CD4-positive, alpha-beta memory T cell (primary cell): ENCODE data around the gene TMEM170B. TPM values are rescaled to one million over a fixed set of nuclear protein-coding genes. Genes with fewer than 3 reads are reported as not detected.
A peak's percentile ranks its signal among the peaks of the same experiment; 100 is the strongest.

ENCODE experiments used
- CTCF ChIA-PET: fragments of 350-600 bp; sonication (Branson Sonifier 250); formaldehyde crosslinking; loops from one replicate; lab custom pipeline; 2021; ENCODE audit warnings: inconsistent platforms; ENCODE audit not compliant: partially characterized antibody; lab: Charles Lee
- POLR2A ChIA-PET: fragments of 350-600 bp; sonication (Branson Sonifier 250); formaldehyde crosslinking; loops from one replicate; lab custom pipeline; 2021; ENCODE audit not compliant: partially characterized antibody; lab: Charles Lee
- DNase-seq, 5 donors: peaks; one replicate each; pipeline versions ENCODE4 v3.0.0 to v3.0.0-alpha.2; 2020 to 2022; ENCODE audit warnings: mixed read lengths in 1 of 5
- H3K27ac ChIP-seq: one replicate; pipeline ENCODE4 v1.7.0; 2013; ENCODE audit warnings: low read depth, low read length
- H3K27me3 ChIP-seq: 2 replicates; pipeline ENCODE4 v1.7.0; 2013; ENCODE audit warnings: mild to moderate bottlenecking, low read length, moderate library complexity; ENCODE audit not compliant: insufficient read depth
- H3K36me3 ChIP-seq: 2 replicates; pipeline ENCODE4 v1.7.0; 2013; ENCODE audit warnings: mild to moderate bottlenecking, low read length, moderate library complexity; ENCODE audit not compliant: insufficient read depth
- H3K4me1 ChIP-seq: 2 replicates; pipeline ENCODE4 v1.7.0; 2013; ENCODE audit warnings: mild to moderate bottlenecking, low read length, moderate library complexity; ENCODE audit not compliant: insufficient read depth
- H3K4me3 ChIP-seq, 2 donors: one replicate each; pipeline ENCODE4 v1.7.0; 2013; ENCODE audit warnings: low read length in 2 of 2, mild to moderate bottlenecking in 1 of 2
- H3K9me3 ChIP-seq, 2 donors: one replicate each; pipeline ENCODE4 v1.7.0; 2013; ENCODE audit warnings: low read length in 2 of 2, control low read depth in 1 of 2; ENCODE audit not compliant: control insufficient read depth in 1 of 2
- H3K27ac Mint-ChIP-seq, 7 donors: one replicate each; pipeline ENCODE4 v1.8.0; 2020 to 2021; ENCODE audit warnings: mixed read lengths in 7 of 7, mild to moderate bottlenecking in 6 of 7, inconsistent platforms in 3 of 7, moderate library complexity in 3 of 7
- H3K27me3 Mint-ChIP-seq, 2 donors: one replicate each; pipeline ENCODE4 v1.8.0; 2020 to 2021; ENCODE audit warnings: mixed read lengths in 2 of 2
- H3K36me3 Mint-ChIP-seq, 2 donors: one replicate each; pipeline ENCODE4 v1.8.0; 2020 to 2021; ENCODE audit warnings: mixed read lengths in 2 of 2, inconsistent platforms in 1 of 2, mild to moderate bottlenecking in 1 of 2
- H3K4me1 Mint-ChIP-seq, 4 donors: one replicate each; pipeline ENCODE4 v1.8.0; 2020 to 2021; ENCODE audit warnings: mixed read lengths in 4 of 4, mild to moderate bottlenecking in 1 of 4
- H3K4me3 Mint-ChIP-seq, 8 donors: one replicate each; pipeline ENCODE4 v1.8.0; 2020 to 2021; ENCODE audit warnings: mixed read lengths in 8 of 8, mild to moderate bottlenecking in 7 of 8, moderate library complexity in 6 of 8, inconsistent platforms in 3 of 8
- H3K9me3 Mint-ChIP-seq, 8 donors: one replicate each; pipeline ENCODE4 v1.8.0; 2020 to 2021; ENCODE audit warnings: mixed read lengths in 8 of 8, mild to moderate bottlenecking in 5 of 8, inconsistent platforms in 3 of 8, moderate library complexity in 1 of 8
- intact Hi-C: fragments of 100-400 bp; cut with micrococcal nuclease; formaldehyde crosslinking; loops from one replicate; pipeline ENCODE4 v1.15.1; 2023
- polyA plus RNA-seq, 2 donors: library from polyadenylated mRNA; unstranded; fragments of 300-500 nt; fragmentation: Illumina TruSeq; gene quantifications; one replicate each; pipeline ENCODE4 v1.2.3, GENCODE V29; 2021
- total RNA-seq, 2 experiments: library from RNA; stranded (reverse); gene quantifications; one replicate each; pipeline ENCODE4 v1.2.3, GENCODE V29; 2021

The TMEM170B gene
- total and polyA plus RNA-seq, 4 experiments from 2014 or later: 0.08 to 2.1 (median 1.2) TPM

DNA sequence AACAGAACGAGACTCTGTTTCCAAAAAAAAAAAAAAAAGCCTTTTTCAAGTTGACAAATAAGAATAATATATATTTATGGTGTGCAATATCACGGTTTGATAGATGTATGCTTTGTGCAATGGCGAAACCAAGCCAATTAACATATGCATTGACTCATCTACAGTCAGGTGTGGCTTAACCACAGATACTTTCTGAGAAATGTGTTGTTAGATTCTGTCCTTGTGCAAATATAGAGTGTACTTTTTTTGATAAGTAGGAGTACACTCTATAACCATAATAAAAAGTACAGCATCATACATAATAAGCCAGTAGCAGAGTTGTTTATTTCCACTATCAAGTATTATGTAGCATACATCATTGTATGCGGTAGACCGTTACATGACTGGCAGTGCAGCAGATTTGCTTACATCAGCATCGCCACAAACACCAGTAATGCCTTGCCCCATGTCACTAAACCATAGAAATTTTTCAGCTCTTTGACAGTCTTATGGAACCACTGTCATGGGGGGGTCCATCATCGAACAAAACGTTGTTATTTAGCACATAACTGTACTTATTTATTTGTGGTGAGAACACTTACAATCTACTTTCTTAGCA, 59.2 kb downstream of the TMEM170B start:
- H3K4me3 ChIP-seq: no peak overlapping the region
- CTCF ChIA-PET: interaction anchor here (1.9 kb wide), 1 partner anchor 21 kb away, joined by 4 read pairs; no protein-coding TSS in a partner anchor
- intact Hi-C loops: no loop called here
- no peak for DNase-seq
- no peaks in the 10 kb centered on the region for H3K9me3 ChIP-seq
- Mint-ChIP-seq H3K9me3 (peaks cover 0 to 4% (median 0%) of the 10 kb centered on the region in 8 donors), H3K4me1 (no peaks in the 10 kb centered on the region), H3K36me3 (no peaks in the 10 kb centered on the region), H3K4me3 (no peak overlapping the region), H3K27ac (no peak overlapping the region), H3K27me3 (peaks cover 14 to 19% of the 10 kb centered on the region in 2 donors)
- POLR2A ChIA-PET: no interaction called here
- no peaks in the 10 kb centered on the region for H3K4me1 ChIP-seq
- H3K27me3 ChIP-seq: no peaks in the 10 kb centered on the region
- no peaks in the 10 kb centered on the region for H3K36me3 ChIP-seq
- no peak overlapping the region for H3K27ac ChIP-seq

DNA sequence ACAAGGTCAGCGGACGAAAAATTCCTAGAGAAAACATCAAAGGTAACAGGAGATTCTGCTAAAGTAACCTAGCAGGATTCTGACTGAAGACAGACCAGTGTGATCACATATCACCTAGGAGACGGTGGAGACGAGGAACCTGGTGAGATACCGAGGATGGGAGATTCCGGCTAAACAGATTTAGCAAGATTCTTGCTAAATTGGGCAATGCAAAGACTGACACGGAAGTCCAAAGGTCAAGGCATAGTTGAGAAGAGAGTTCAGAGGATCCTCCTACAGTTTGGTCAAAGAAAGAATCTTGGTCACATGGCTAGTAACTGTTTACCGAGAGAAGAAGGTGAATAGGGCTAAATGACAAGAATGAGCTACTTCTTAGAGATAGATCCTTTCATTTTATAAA, 61.1 kb downstream of the TMEM170B start:
- H3K4me3 ChIP-seq: no peak overlapping the region
- no peaks in the 10 kb centered on the region for H3K36me3 ChIP-seq
- H3K36me3 Mint-ChIP-seq: no peaks in the 10 kb centered on the region
- ChIA-PET POLR2A (no interaction called here), CTCF (no interaction called here)
- H3K4me1 Mint-ChIP-seq: no peaks in the 10 kb centered on the region
- no peak overlapping the region for H3K4me3 Mint-ChIP-seq
- DNase-seq: no peak
- intact Hi-C loops: no loop called here
- H3K27me3 Mint-ChIP-seq: peaks cover 18 to 22% of the 10 kb centered on the region in 2 donors
- H3K9me3 Mint-ChIP-seq: peaks cover 0 to 4% (median 0%) of the 10 kb centered on the region in 8 donors
- H3K27ac Mint-ChIP-seq: no peak overlapping the region
- H3K9me3 ChIP-seq: no peaks in the 10 kb centered on the region
- H3K27ac ChIP-seq: no peak overlapping the region
- H3K4me1 ChIP-seq: no peaks in the 10 kb centered on the region
- H3K27me3 ChIP-seq: no peaks in the 10 kb centered on the region

GRCh38 chr6:11600251-11600650, 62.7 kb downstream of the TMEM170B start:
- Histone ChIP-seq H3K4me3 (no peak overlapping the region), H3K27ac (no peak overlapping the region), H3K36me3 (no peaks in the 10 kb centered on the region), H3K9me3 (no peaks in the 10 kb centered on the region), H3K27me3 (no peaks in the 10 kb centered on the region), H3K4me1 (no peaks in the 10 kb centered on the region)
- ChIA-PET CTCF (no interaction called here), POLR2A (no interaction called here)
- no peak overlapping the region for H3K27ac Mint-ChIP-seq
- no peaks in the 10 kb centered on the region for H3K36me3 Mint-ChIP-seq
- intact Hi-C loops: no loop called here
- H3K4me3 Mint-ChIP-seq: no peak overlapping the region
- H3K4me1 Mint-ChIP-seq: peaks cover 0 to 3% (median 0%) of the 10 kb centered on the region in 4 donors
- H3K9me3 Mint-ChIP-seq: peaks cover 0 to 4% (median 0%) of the 10 kb centered on the region in 8 donors
- peaks cover 12 to 18% of the 10 kb centered on the region in 2 donors for H3K27me3 Mint-ChIP-seq
- no peak for DNase-seq

- Histone ChIP-seq H3K27ac (no peak overlapping the region), H3K36me3 (no peaks in the 10 kb centered on the region), H3K4me1 (no peaks in the 10 kb centered on the region), H3K27me3 (no peaks in the 10 kb centered on the region), H3K4me3 (no peak overlapping the region), H3K9me3 (no peaks in the 10 kb centered on the region)
- DNase-seq: no peak
- CTCF ChIA-PET: no interaction called here
- intact Hi-C loops: no loop called here
- POLR2A ChIA-PET: no interaction called here
- peaks cover 0 to 3% (median 0%) of the 10 kb centered on the region in 4 donors for H3K4me1 Mint-ChIP-seq
- no peak overlapping the region for H3K27ac Mint-ChIP-seq
- peaks cover 21 to 23% of the 10 kb centered on the region in 2 donors for H3K27me3 Mint-ChIP-seq
- H3K9me3 Mint-ChIP-seq: peaks cover 0 to 4% (median 0%) of the 10 kb centered on the region in 8 donors
- no peak overlapping the region for H3K4me3 Mint-ChIP-seq
- no peaks in the 10 kb centered on the region for H3K36me3 Mint-ChIP-seq
Observed at GRCh38 chr6:11601776-11602605, 64.4 kb downstream of the TMEM170B start.

DNA sequence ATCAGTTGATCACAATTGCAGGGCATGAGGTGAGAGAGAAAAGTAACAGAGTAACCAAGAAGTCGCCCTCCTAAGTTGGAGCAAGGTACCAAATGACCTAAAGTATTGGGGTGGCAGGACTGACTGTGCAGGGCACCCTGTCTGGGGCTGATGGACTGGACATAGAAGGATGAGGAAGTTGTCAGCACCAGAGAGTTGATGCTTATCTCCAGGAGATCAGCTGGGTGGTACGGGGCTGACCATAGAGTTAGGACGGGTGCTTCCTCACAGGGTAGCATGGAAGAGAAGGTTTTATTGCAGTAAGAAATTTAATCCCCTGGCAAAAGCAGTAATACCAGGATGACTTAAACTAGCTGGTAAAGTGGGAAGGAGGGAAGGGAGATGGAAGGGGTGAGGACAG, 66.7 kb downstream of the TMEM170B start:
- H3K4me3 ChIP-seq: no peak overlapping the region
- Mint-ChIP-seq H3K27ac (peak overlapping the region in 2 of 7 donors; percentile 22 to 59), H3K4me1 (peaks cover 0 to 3% (median 0%) of the 10 kb centered on the region in 4 donors), H3K9me3 (peaks cover 0 to 2% (median 0%) of the 10 kb centered on the region in 8 donors), H3K27me3 (peaks cover 21 to 30% of the 10 kb centered on the region in 2 donors), H3K36me3 (no peaks in the 10 kb centered on the region), H3K4me3 (no peak overlapping the region)
- H3K4me1 ChIP-seq: no peaks in the 10 kb centered on the region
- no peak overlapping the region for H3K27ac ChIP-seq
- no peaks in the 10 kb centered on the region for H3K36me3 ChIP-seq
- H3K9me3 ChIP-seq: no peaks in the 10 kb centered on the region
- CTCF ChIA-PET: no interaction called here
- POLR2A ChIA-PET: no interaction called here
- no peak for DNase-seq
- H3K27me3 ChIP-seq: peaks cover 4% of the 10 kb centered on the region
- intact Hi-C loops: no loop called here

GRCh38 chr6:11604836-11605506, 67.4 kb downstream of the TMEM170B start:
- ChIA-PET POLR2A (no interaction called here), CTCF (no interaction called here)
- H3K27me3 ChIP-seq: peaks cover 4% of the 10 kb centered on the region
- H3K36me3 Mint-ChIP-seq: no peaks in the 10 kb centered on the region
- no peak overlapping the region for H3K4me3 ChIP-seq
- intact Hi-C loops: no loop called here
- H3K27ac Mint-ChIP-seq: no peak overlapping the region
- peaks cover 20 to 29% of the 10 kb centered on the region in 2 donors for H3K27me3 Mint-ChIP-seq
- H3K4me3 Mint-ChIP-seq: no peak overlapping the region
- peaks cover 0 to 3% (median 0%) of the 10 kb centered on the region in 4 donors for H3K4me1 Mint-ChIP-seq
- H3K36me3 ChIP-seq: no peaks in the 10 kb centered on the region
- DNase-seq: no peak
- H3K9me3 ChIP-seq: no peaks in the 10 kb centered on the region
- H3K27ac ChIP-seq: no peak overlapping the region
- peaks cover 0 to 2% (median 0%) of the 10 kb centered on the region in 8 donors for H3K9me3 Mint-ChIP-seq
- no peaks in the 10 kb centered on the region for H3K4me1 ChIP-seq

- Histone ChIP-seq H3K9me3 (no peaks in the 10 kb centered on the region), H3K27ac (no peak overlapping the region), H3K27me3 (peaks cover 4% of the 10 kb centered on the region), H3K4me1 (no peaks in the 10 kb centered on the region), H3K36me3 (no peaks in the 10 kb centered on the region), H3K4me3 (no peak overlapping the region)
- no peaks in the 10 kb centered on the region for H3K36me3 Mint-ChIP-seq
- H3K4me1 Mint-ChIP-seq: peaks cover 0 to 3% (median 0%) of the 10 kb centered on the region in 4 donors
- ChIA-PET POLR2A (no interaction called here), CTCF (no interaction called here)
- no peak overlapping the region for H3K27ac Mint-ChIP-seq
- intact Hi-C loops: no loop called here
- DNase-seq: no peak
- H3K27me3 Mint-ChIP-seq: peaks cover 20 to 29% of the 10 kb centered on the region in 2 donors
- H3K9me3 Mint-ChIP-seq: peaks cover 0 to 2% (median 0%) of the 10 kb centered on the region in 8 donors
- H3K4me3 Mint-ChIP-seq: no peak overlapping the region
Observed at GRCh38 chr6:11605507-11605905, 68.0 kb downstream of the TMEM170B start.
